GM18858 (cell line): Measurements from ENCODE around the gene LIPM.
"Not testable (repeated sequence)": the region's sequence is repeated elsewhere in the genome, so short reads cannot be mapped to it uniquely, and the experiment has no call there.

ENCODE experiments used
- ATAC-seq: cut with Tn5 transposase; IDR thresholded peaks from one replicate; pipeline ENCODE4 v1.9.1; 2021; ENCODE audit not compliant: unreplicated experiment

Gene LIPM

DNA sequence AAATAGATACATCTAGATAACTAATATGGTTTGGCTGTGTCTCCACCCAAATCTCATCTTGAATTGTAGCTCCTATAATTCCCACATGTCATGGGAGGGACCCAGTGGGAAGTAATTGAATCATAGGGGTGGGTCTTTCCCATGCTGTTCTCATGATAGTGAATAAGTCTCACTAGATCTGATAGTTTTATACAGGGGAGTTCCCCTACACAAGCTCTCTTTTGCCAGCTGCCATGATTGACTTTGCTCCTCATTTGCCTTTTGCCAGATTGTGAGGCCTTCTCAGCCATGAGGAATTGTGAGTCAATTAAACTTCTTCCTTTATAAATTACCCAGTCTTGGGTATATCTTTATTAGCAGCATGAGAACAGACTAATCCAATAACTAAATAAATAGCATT is 35.1 kb downstream of the LIPM start:
- not testable (repeated sequence) for ATAC-seq

- ATAC-seq, result no peak
These were observed 36.3 kb downstream of the LIPM start for GRCh38 chr10:88838766-88839350.

GRCh38 chr10:88840104-88840503 is 37.6 kb downstream of the LIPM start:
- no peak for ATAC-seq

- no peak for ATAC-seq
These were observed 38.4 kb downstream of the LIPM start for GRCh38 chr10:88840881-88841280.

- no peak for ATAC-seq
These were observed 39.0 kb downstream of the LIPM start for GRCh38 chr10:88841316-88842111.

DNA sequence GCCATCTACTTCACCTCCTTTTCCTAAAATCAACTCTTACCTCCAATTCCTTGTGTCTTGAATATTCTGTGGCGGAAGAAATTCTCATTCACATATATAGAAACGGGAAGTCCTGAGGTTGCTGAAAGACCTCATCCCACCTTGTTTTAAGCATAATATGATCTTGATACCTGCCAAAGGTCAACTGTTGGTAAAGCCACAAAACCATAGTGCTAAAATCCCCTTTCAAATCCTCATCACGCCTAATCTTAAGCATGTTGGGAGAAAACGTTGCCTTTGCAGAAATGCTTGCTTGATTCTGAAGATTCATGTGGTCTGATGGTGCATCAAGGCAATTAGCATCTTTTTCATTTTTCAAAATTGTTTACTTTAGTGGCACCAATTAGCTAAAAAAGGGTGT is 40.6 kb downstream of the LIPM start:
- no peak for ATAC-seq

DNA sequence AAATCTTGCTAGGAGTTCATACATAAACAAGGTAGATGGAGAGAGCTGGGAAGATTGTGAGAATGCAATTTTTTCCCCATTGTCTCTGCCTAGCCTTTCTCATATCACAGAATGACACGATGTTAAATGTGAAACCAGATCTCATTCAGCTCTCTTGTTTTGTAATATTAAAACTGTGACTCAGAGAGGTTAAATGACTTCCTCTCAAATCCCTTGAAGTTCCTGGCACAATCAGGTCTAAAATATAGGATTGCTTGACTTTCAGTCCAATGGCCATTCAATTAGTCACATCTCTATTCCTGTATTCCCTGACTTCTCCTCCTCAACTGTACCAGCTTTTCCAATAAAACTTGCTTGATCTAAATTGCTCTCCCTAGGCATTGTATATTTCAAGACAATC is 46.0 kb downstream of the LIPM start:
- ATAC-seq, result no peak

- ATAC-seq, result no peak
These were observed 46.7 kb downstream of the LIPM start for GRCh38 chr10:88849234-88849633.

DNA sequence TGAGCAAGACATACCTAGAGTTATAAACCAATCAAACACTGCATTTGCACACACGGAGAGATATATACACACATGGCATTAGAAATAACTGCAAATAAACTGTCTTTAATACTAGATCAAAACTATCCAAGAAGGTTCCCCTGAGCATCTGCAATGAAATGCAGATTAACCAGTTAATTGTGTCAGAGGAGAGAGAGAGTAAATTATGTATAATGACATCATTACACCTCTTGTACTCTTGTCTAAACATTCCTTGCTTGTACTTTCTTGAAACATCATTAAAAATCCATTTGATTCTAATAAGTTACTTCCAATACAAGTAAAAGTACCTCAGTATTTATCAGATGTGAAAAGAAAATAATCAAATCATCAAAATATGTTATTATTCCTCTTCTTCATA is 48.2 kb downstream of the LIPM start:
- ATAC-seq, result no peak

- no peak for ATAC-seq
These were observed 49.2 kb downstream of the LIPM start, which contains the start of gene ANKRD22 for GRCh38 chr10:88851706-88852105. ANKRD22 (minus strand) TSS chr10:88851844; CDS start chr10:88851607, 237 bp downstream.

GRCh38 chr10:88852327-88852726 is 49.8 kb downstream of the LIPM start:
- no peak for ATAC-seq

- ATAC-seq, result no peak
These were observed 50.8 kb downstream of the LIPM start for GRCh38 chr10:88853155-88853881.

- ATAC-seq, result no peak
These were observed 52.2 kb downstream of the LIPM start for GRCh38 chr10:88854684-88855083.

DNA sequence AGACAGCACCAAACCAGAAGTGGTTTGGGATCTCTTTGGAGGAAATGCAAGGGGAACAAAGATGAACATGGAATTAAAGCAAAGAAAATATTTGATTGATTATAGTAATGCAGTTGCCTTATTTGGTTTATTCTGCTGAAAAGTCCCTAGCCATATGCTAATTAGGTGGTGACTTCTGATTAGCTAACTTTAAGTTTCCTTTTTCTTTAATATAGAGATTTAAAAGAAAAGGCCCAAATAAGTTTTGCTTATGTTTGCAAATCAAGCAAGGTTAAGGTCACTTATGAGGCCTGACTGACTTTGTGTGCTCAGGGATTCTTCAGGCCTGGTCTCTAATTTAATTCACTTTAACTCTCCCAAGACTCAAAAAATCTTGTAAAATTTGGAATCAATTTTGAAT is 55.3 kb downstream of the LIPM start:
- no peak for ATAC-seq

- no peak for ATAC-seq
These were observed 56.0 kb downstream of the LIPM start for GRCh38 chr10:88858491-88858890.

- ATAC-seq, result no peak
These were observed 58.5 kb downstream of the LIPM start for GRCh38 chr10:88861036-88861435.

- ATAC-seq, result no peak
These were observed 62.8 kb downstream of the LIPM start for GRCh38 chr10:88865281-88865876.

DNA sequence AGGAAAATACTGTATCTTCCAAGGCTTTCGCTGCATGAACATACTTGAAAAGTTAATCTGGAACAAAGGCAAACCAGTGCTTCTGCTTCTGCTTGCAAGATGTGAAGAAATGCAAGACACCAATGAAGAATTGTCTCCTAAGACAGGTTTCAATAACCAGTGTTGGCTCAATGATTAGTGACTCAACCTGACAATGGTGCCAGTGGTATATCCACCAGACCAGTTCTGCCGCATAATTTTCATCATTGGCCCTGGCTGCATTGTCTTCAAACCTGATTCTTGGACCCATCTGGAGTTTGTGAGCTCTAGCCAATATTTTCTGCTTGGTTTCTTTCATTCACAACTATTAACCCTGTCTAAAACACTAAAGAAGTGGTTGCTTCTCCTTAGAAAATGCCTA is 63.9 kb downstream of the LIPM start:
- ATAC-seq, result no peak

GRCh38 chr10:88870089-88870488 is 67.6 kb downstream of the LIPM start:
- no peak for ATAC-seq
